Activated T-helper 1 cell treated with anti-CD3 and anti-CD28 coated beads, Interleukin-12 subunit alpha, Interleukin-12 subunit beta, Interleukin-2, Interleukin-4 antibody, amounts not matched to agents 30 ng/mL and 10 ng/mL and 1 ng/mL, durations not matched to agents 14 hours and 24 hours and 36 hours (primary cell): Measurements from ENCODE around the gene MTMR6. TPM values are rescaled to one million over a fixed set of nuclear protein-coding genes. Genes with fewer than 3 reads are reported as not detected.
A peak's percentile ranks its signal among the peaks of the same experiment; 100 is the strongest.
"Not testable (repeated sequence)": the region's sequence is repeated elsewhere in the genome, so short reads cannot be mapped to it uniquely, and the experiment has no call there.

Source experiments
- DNase-seq: peaks from one replicate; pipeline ENCODE4 v3.0.0; 2021; ENCODE audit warnings: low spot score
- H3K27ac Mint-ChIP-seq: one replicate; pipeline ENCODE4 v1.8.0; 2021; ENCODE audit warnings: mild to moderate bottlenecking, mixed read lengths
- H3K27me3 Mint-ChIP-seq: one replicate; pipeline ENCODE4 v1.8.0; 2022; ENCODE audit warnings: mild to moderate bottlenecking, moderate library complexity, mixed read lengths; ENCODE audit not compliant: insufficient read depth
- H3K36me3 Mint-ChIP-seq: one replicate; pipeline ENCODE4 v1.8.0; 2021; ENCODE audit warnings: low read depth, mixed read lengths
- H3K4me1 Mint-ChIP-seq: one replicate; pipeline ENCODE4 v1.8.0; 2021; ENCODE audit warnings: low read depth, mixed read lengths
- H3K4me3 Mint-ChIP-seq: one replicate; pipeline ENCODE4 v1.8.0; 2021; ENCODE audit warnings: mild to moderate bottlenecking, moderate library complexity, mixed read lengths
- H3K9me3 Mint-ChIP-seq: one replicate; pipeline ENCODE4 v1.8.0; 2021; ENCODE audit warnings: mixed read lengths
- intact Hi-C: fragments of 100-400 bp; cut with micrococcal nuclease; formaldehyde crosslinking; loops from one replicate; pipeline ENCODE4 v1.15.1; 2024
- total RNA-seq: library from RNA; stranded (reverse); gene quantifications from 2 replicates; pipeline ENCODE4 v1.2.3, GENCODE V29; 2022

The MTMR6 gene
- total RNA-seq, result 17.0 and 17.9 TPM in 2 replicates

- Mint-ChIP-seq H3K27me3 (peaks cover 21% of the 10 kb centered on the region), H3K4me1 (peaks cover 41% of the 10 kb centered on the region), H3K27ac (peak within 1 kb of the TSS; percentile 93), H3K36me3 (peaks cover 7% of the 10 kb centered on the region), H3K4me3 (peak within 1 kb of the TSS; percentile 94), H3K9me3 (no peaks in the 10 kb centered on the region)
- DNase-seq, result peak; percentile 90
- intact Hi-C loops, result loop anchor here (1.0 to 10.0 kb wide), 10 partner anchors 11 to 1012 kb away; partner anchors contain the start of genes CDK8, NUP58, PARP4 and SHISA2
Observed at GRCh38 chr13:25286969-25287961, at the start of gene MTMR6. Gene MTMR6, minus strand, starts transcription at chr13:25287488. Its CDS starts 241 bp downstream, at chr13:25287247.

- H3K36me3 Mint-ChIP-seq, result peaks cover 38% of the 10 kb centered on the region
- intact Hi-C loops, result no loop called here
Observed at GRCh38 chr13:25335856-25336255, 48.6 kb upstream of the MTMR6 start.

GRCh38 chr13:25330541-25330940 is 43.3 kb upstream of the MTMR6 start:
- Mint-ChIP-seq H3K36me3 (peaks cover 40% of the 10 kb centered on the region), H3K27ac (no peak overlapping the region), H3K27me3 (no peaks in the 10 kb centered on the region), H3K4me1 (peaks cover 7% of the 10 kb centered on the region), H3K4me3 (no peak overlapping the region), H3K9me3 (no peaks in the 10 kb centered on the region)
- no peak for DNase-seq
- intact Hi-C loops, result no loop called here

More at GRCh38 chr13:25335856-25336255, 48.6 kb upstream of the MTMR6 start:
- peaks cover 7% of the 10 kb centered on the region for H3K4me1 Mint-ChIP-seq
- H3K27ac Mint-ChIP-seq, result no peak overlapping the region
- no peaks in the 10 kb centered on the region for H3K9me3 Mint-ChIP-seq
- H3K27me3 Mint-ChIP-seq, result no peaks in the 10 kb centered on the region
- no peak for DNase-seq
- no peak overlapping the region for H3K4me3 Mint-ChIP-seq

- H3K4me1 Mint-ChIP-seq, result peaks cover 7% of the 10 kb centered on the region
- no peak overlapping the region for H3K27ac Mint-ChIP-seq
- no peak overlapping the region for H3K4me3 Mint-ChIP-seq
- H3K9me3 Mint-ChIP-seq, result no peaks in the 10 kb centered on the region
- H3K36me3 Mint-ChIP-seq, result peaks cover 45% of the 10 kb centered on the region
- no peaks in the 10 kb centered on the region for H3K27me3 Mint-ChIP-seq
- intact Hi-C loops, result no loop called here
- DNase-seq, result no peak
Observed at GRCh38 chr13:25329706-25330105, 42.4 kb upstream of the MTMR6 start.

- Mint-ChIP-seq H3K4me1 (peaks cover 1% of the 10 kb centered on the region), H3K36me3 (peaks cover 33% of the 10 kb centered on the region), H3K9me3 (no peaks in the 10 kb centered on the region), H3K27me3 (no peaks in the 10 kb centered on the region), H3K4me3 (no peak overlapping the region), H3K27ac (peak overlapping the region; percentile 4)
- intact Hi-C loops, result no loop called here
- no peak for DNase-seq
Observed at GRCh38 chr13:25324100-25324499, 36.8 kb upstream of the MTMR6 start.

- H3K4me3 Mint-ChIP-seq, result no peak overlapping the region
- intact Hi-C loops, result no loop called here
Observed at GRCh38 chr13:25319771-25320170, 32.5 kb upstream of the MTMR6 start.

GRCh38 chr13:25318946-25319345 is 31.7 kb upstream of the MTMR6 start:
- DNase-seq, intact Hi-C loops, H3K27ac Mint-ChIP-seq, H3K4me3 Mint-ChIP-seq, H3K9me3 Mint-ChIP-seq, H3K27me3 Mint-ChIP-seq: not testable (repeated sequence)
- Mint-ChIP-seq H3K4me1 (peaks cover 19% of the 10 kb centered on the region), H3K36me3 (peaks cover 36% of the 10 kb centered on the region)

More at GRCh38 chr13:25319771-25320170, 32.5 kb upstream of the MTMR6 start:
- H3K9me3 Mint-ChIP-seq, result no peaks in the 10 kb centered on the region
- H3K27ac Mint-ChIP-seq, result no peak overlapping the region
- peaks cover 35% of the 10 kb centered on the region for H3K36me3 Mint-ChIP-seq
- H3K4me1 Mint-ChIP-seq, result peaks cover 19% of the 10 kb centered on the region
- no peak for DNase-seq
- H3K27me3 Mint-ChIP-seq, result no peaks in the 10 kb centered on the region

- Mint-ChIP-seq H3K27ac (peak overlapping the region; percentile 4), H3K4me3 (no peak overlapping the region), H3K36me3 (peaks cover 49% of the 10 kb centered on the region), H3K27me3 (no peaks in the 10 kb centered on the region), H3K4me1 (peaks cover 11% of the 10 kb centered on the region), H3K9me3 (no peaks in the 10 kb centered on the region)
- DNase-seq, result no peak
- intact Hi-C loops, result no loop called here
Observed at GRCh38 chr13:25310891-25311290, 23.6 kb upstream of the MTMR6 start.

GRCh38 chr13:25306671-25307464 is 19.6 kb upstream of the MTMR6 start:
- H3K9me3 Mint-ChIP-seq, result no peaks in the 10 kb centered on the region
- no peak overlapping the region for H3K4me3 Mint-ChIP-seq
- peak overlapping the region; percentile 29 for H3K27ac Mint-ChIP-seq
- H3K4me1 Mint-ChIP-seq, result peaks cover 39% of the 10 kb centered on the region
- H3K36me3 Mint-ChIP-seq, result peaks cover 56% of the 10 kb centered on the region
- no peaks in the 10 kb centered on the region for H3K27me3 Mint-ChIP-seq
- intact Hi-C loops, result loop anchor here (10.0 kb wide), 1 partner anchor 878 kb away; no protein-coding TSS in a partner anchor
- no peak for DNase-seq

GRCh38 chr13:25302121-25302520 is 14.8 kb upstream of the MTMR6 start:
- peak overlapping the region; percentile 96 for H3K4me3 Mint-ChIP-seq
- peaks cover 39% of the 10 kb centered on the region for H3K4me1 Mint-ChIP-seq
- no peaks in the 10 kb centered on the region for H3K9me3 Mint-ChIP-seq
- peaks cover 29% of the 10 kb centered on the region for H3K36me3 Mint-ChIP-seq
- intact Hi-C loops, result loop anchor here (5.0 to 10.0 kb wide), 5 partner anchors 35 to 1950 kb away; partner anchors contain the start of genes PARP4 and RPL21
- H3K27me3 Mint-ChIP-seq, result no peaks in the 10 kb centered on the region
- H3K27ac Mint-ChIP-seq, result peak overlapping the region; percentile 94
- no peak for DNase-seq

GRCh38 chr13:25301347-25302113 is 14.2 kb upstream of the MTMR6 start, which contains the start of gene NUP58:
Gene NUP58, plus strand, starts transcription at chr13:25301625. Its CDS starts 149 bp downstream, at chr13:25301774.
- Mint-ChIP-seq H3K9me3 (no peaks in the 10 kb centered on the region), H3K4me1 (peaks cover 36% of the 10 kb centered on the region), H3K4me3 (peak within 1 kb of the TSS; percentile 96), H3K36me3 (peaks cover 27% of the 10 kb centered on the region), H3K27me3 (peaks cover 4% of the 10 kb centered on the region), H3K27ac (peak within 1 kb of the TSS; percentile 94)
- intact Hi-C loops, result loop anchor here (1.0 to 10.0 kb wide), 8 partner anchors 14 to 1951 kb away; partner anchors contain the start of genes MTMR6, PARP4 and RPL21
- DNase-seq, result peak; percentile 94
